Measurements from ENCODE around the gene ARSA. TPM values are rescaled to one million over a fixed set of nuclear protein-coding genes. Genes with fewer than 3 reads are reported as not detected.
A peak's percentile ranks its signal among the peaks of the same experiment; 100 is the strongest.

The ARSA gene
- total and polyA plus RNA-seq, 2 of the 13 experiments (the other 11 are each of a cell fraction or from before 2014, with no cell fraction given), result 9.0 to 11.5 TPM

DNA sequence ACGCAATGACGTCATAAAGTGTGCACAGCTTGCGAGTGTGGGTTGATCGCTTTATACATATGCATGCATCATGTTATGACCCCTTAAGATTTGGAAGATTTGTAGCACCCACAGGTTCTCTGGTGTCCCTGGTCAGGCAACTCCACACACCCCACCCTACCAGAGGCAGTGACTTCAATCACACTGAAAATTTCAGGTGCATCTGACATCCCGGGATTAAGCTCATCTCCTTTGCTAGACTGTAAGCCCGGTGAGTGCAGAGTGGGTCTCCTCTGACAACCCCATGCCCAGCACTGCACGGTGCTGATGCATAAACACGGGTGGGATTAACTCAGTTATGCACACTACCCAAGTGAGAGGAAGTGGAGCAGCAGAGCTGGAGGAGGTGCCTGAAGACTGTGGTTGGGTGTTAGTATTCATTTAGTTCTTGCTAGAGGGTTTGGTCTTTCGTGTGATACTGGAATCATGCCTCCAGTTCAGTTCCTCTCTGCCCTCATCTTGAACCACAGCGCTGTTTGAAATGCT is 6.5 kb downstream of the ARSA start (continued):
- TF ChIP-seq ARID2 (CRISPR knock-in tag; IDR thresholded peaks at IDR 0.05; ENCODE audit: borderline replicate concordance), result no peak
- TF ChIP-seq ZNF317 (CRISPR knock-in tag; IDR thresholded peaks at IDR 0.05), result no peak
- TF ChIP-seq, protein P1, sequence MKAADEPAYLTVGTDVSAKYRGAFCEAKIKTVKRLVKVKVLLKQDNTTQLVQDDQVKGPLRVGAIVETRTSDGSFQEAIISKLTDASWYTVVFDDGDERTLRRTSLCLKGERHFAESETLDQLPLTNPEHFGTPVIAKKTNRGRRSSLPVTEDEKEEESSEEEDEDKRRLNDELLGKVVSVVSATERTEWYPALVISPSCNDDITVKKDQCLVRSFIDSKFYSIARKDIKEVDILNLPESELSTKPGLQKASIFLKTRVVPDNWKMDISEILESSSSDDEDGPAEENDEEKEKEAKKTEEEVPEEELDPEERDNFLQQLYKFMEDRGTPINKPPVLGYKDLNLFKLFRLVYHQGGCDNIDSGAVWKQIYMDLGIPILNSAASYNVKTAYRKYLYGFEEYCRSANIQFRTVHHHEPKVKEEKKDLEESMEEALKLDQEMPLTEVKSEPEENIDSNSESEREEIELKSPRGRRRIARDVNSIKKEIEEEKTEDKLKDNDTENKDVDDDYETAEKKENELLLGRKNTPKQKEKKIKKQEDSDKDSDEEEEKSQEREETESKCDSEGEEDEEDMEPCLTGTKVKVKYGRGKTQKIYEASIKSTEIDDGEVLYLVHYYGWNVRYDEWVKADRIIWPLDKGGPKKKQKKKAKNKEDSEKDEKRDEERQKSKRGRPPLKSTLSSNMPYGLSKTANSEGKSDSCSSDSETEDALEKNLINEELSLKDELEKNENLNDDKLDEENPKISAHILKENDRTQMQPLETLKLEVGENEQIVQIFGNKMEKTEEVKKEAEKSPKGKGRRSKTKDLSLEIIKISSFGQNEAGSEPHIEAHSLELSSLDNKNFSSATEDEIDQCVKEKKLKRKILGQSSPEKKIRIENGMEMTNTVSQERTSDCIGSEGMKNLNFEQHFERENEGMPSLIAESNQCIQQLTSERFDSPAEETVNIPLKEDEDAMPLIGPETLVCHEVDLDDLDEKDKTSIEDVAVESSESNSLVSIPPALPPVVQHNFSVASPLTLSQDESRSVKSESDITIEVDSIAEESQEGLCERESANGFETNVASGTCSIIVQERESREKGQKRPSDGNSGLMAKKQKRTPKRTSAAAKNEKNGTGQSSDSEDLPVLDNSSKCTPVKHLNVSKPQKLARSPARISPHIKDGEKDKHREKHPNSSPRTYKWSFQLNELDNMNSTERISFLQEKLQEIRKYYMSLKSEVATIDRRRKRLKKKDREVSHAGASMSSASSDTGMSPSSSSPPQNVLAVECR (CRISPR knock-in tag; IDR thresholded peaks at IDR 0.05; ENCODE audit: borderline replicate concordance), result no peak
- TF ChIP-seq ZNF772 (CRISPR knock-in tag; IDR thresholded peaks at IDR 0.05), result no peak
- no peak for TF ChIP-seq MAFF (IDR thresholded peaks at IDR 0.05; ENCODE audit: low read depth, low read length)
- no peak for TF ChIP-seq ZNF775 (CRISPR knock-in tag; IDR thresholded peaks at IDR 0.05; ENCODE audit: borderline replicate concordance)
- no peak for TF ChIP-seq PRPF4 (IDR thresholded peaks at IDR 0.05; ENCODE audit: low read depth, low read length, poor library complexity, severe bottlenecking)
- TF ChIP-seq, protein P2, sequence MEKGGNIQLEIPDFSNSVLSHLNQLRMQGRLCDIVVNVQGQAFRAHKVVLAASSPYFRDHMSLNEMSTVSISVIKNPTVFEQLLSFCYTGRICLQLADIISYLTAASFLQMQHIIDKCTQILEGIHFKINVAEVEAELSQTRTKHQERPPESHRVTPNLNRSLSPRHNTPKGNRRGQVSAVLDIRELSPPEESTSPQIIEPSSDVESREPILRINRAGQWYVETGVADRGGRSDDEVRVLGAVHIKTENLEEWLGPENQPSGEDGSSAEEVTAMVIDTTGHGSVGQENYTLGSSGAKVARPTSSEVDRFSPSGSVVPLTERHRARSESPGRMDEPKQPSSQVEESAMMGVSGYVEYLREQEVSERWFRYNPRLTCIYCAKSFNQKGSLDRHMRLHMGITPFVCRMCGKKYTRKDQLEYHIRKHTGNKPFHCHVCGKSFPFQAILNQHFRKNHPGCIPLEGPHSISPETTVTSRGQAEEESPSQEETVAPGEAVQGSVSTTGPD (CRISPR knock-in tag; IDR thresholded peaks at IDR 0.05), result no peak
- TF ChIP-seq HDAC1 (CRISPR knock-in tag; IDR thresholded peaks at IDR 0.05), result no peak
- 0 out of 2 replicates have a peak, but pooled peaks have one; percentile 4 for TF ChIP-seq KDM2A (CRISPR knock-in tag; IDR thresholded peaks at IDR 0.05; ENCODE audit: borderline replicate concordance, low read depth)
- TF ChIP-seq, protein P3, sequence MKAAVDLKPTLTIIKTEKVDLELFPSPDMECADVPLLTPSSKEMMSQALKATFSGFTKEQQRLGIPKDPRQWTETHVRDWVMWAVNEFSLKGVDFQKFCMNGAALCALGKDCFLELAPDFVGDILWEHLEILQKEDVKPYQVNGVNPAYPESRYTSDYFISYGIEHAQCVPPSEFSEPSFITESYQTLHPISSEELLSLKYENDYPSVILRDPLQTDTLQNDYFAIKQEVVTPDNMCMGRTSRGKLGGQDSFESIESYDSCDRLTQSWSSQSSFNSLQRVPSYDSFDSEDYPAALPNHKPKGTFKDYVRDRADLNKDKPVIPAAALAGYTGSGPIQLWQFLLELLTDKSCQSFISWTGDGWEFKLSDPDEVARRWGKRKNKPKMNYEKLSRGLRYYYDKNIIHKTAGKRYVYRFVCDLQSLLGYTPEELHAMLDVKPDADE (CRISPR knock-in tag; IDR thresholded peaks at IDR 0.05), result no peak
- no peak for TF ChIP-seq STAG1 (CRISPR knock-in tag; IDR thresholded peaks at IDR 0.05)
- TF ChIP-seq, protein P4, sequence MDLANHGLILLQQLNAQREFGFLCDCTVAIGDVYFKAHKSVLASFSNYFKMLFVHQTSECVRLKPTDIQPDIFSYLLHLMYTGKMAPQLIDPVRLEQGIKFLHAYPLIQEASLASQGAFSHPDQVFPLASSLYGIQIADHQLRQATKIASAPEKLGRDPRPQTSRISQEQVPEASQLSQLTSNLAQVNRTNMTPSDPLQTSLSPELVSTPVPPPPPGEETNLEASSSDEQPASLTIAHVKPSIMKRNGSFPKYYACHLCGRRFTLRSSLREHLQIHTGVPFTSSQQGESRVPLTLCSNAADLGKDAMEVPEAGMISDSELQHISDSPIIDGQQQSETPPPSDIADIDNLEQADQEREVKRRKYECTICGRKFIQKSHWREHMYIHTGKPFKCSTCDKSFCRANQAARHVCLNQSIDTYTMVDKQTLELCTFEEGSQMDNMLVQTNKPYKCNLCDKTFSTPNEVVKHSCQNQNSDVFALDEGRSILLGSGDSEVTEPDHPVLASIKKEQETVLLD (CRISPR knock-in tag; IDR thresholded peaks at IDR 0.05; ENCODE audit: low read depth), result no peak
- TF ChIP-seq ZMYM2 (CRISPR knock-in tag; IDR thresholded peaks at IDR 0.05), result no peak
- TF ChIP-seq, protein P5, sequence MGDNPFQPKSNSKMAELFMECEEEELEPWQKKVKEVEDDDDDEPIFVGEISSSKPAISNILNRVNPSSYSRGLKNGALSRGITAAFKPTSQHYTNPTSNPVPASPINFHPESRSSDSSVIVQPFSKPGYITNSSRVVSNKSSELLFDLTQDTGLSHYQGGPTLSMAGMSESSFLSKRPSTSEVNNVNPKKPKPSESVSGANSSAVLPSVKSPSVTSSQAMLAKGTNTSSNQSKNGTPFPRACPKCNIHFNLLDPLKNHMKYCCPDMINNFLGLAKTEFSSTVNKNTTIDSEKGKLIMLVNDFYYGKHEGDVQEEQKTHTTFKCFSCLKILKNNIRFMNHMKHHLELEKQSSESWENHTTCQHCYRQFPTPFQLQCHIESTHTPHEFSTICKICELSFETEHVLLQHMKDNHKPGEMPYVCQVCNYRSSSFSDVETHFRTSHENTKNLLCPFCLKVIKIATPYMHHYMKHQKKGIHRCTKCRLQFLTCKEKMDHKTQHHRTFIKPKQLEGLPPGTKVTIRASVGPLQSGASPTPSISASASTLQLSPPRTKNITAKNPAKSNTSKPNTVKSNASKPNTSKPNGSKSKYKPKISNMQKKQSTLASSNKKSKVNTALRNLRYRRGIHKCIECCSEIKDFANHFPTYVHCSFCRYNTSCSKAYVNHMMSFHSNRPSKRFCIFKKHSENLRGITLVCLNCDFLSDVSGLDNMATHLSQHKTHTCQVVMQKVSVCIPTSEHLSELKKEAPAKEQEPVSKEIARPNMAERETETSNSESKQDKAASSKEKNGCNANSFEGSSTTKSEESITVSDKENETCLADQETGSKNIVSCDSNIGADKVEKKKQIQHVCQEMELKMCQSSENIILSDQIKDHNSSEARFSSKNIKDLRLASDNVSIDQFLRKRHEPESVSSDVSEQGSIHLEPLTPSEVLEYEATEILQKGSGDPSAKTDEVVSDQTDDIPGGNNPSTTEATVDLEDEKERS (CRISPR knock-in tag; IDR thresholded peaks at IDR 0.05), result peak; percentile 3; the same call in 1 of the 2 replicates
- TF ChIP-seq, protein P6, sequence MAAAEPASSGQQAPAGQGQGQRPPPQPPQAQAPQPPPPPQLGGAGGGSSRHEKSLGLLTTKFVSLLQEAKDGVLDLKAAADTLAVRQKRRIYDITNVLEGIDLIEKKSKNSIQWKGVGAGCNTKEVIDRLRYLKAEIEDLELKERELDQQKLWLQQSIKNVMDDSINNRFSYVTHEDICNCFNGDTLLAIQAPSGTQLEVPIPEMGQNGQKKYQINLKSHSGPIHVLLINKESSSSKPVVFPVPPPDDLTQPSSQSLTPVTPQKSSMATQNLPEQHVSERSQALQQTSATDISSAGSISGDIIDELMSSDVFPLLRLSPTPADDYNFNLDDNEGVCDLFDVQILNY (CRISPR knock-in tag; conservative IDR thresholded peaks at IDR 0.05), result no peak
- no peak for TF ChIP-seq ZSCAN29 (CRISPR knock-in tag; conservative IDR thresholded peaks at IDR 0.05)

All from HepG2 (cell line).